Parathyroid adenoma (tissue), 2 donors: Measurements from ENCODE around the gene CDON.

Source experiments
- H2AFZ ChIP-seq: fragments of 300-600 bp; sonication (generic); one replicate; pipeline ENCODE4 v1.7.0; 2017; ENCODE audit warnings: antibody characterized with exemption, mild to moderate bottlenecking
- H3K27ac ChIP-seq: fragments of 300-600 bp; sonication (generic); one replicate; pipeline ENCODE4 v1.7.0; 2017
- H3K27me3 ChIP-seq: fragments of 300-600 bp; sonication (generic); one replicate; pipeline ENCODE4 v1.7.0; 2017; ENCODE audit warnings: low read length; ENCODE audit not compliant: control insufficient read depth, insufficient read depth
- H3K36me3 ChIP-seq: fragments of 300-600 bp; sonication (generic); one replicate; pipeline ENCODE4 v1.7.0; 2017; ENCODE audit warnings: low read length; ENCODE audit not compliant: control insufficient read depth, insufficient read depth
- H3K4me1 ChIP-seq: fragments of 300-600 bp; sonication (generic); one replicate; pipeline ENCODE4 v1.7.0; 2017; ENCODE audit warnings: control low read depth
- H3K4me2 ChIP-seq: fragments of 300-600 bp; sonication (generic); one replicate; pipeline ENCODE4 v1.7.0; 2017; ENCODE audit warnings: low read length
- H3K4me3 ChIP-seq: fragments of 300-600 bp; sonication (generic); one replicate; pipeline ENCODE4 v1.7.0; 2017; ENCODE audit warnings: low read depth, low read length
- H3K79me2 ChIP-seq: fragments of 300-600 bp; sonication (generic); one replicate; pipeline ENCODE4 v1.7.0; 2017; ENCODE audit warnings: control low read depth
- H3K9ac ChIP-seq: fragments of 300-600 bp; sonication (generic); one replicate; pipeline ENCODE4 v1.7.0; 2017; ENCODE audit warnings: mild to moderate bottlenecking
- H3K9me3 ChIP-seq: fragments of 300-600 bp; sonication (generic); one replicate; pipeline ENCODE4 v1.7.0; 2017; ENCODE audit warnings: low read length; ENCODE audit not compliant: control insufficient read depth
- TF ChIP-seq, protein P1 (sequence below): fragments of 300-600 bp; sonication (generic); IDR thresholded peaks from one replicate; pipeline ENCODE4 v1.7.0; 2017; ENCODE audit warnings: antibody characterized with exemption, mild to moderate bottlenecking
- donor health status: primary hyperparathyroidism.

Gene CDON

DNA sequence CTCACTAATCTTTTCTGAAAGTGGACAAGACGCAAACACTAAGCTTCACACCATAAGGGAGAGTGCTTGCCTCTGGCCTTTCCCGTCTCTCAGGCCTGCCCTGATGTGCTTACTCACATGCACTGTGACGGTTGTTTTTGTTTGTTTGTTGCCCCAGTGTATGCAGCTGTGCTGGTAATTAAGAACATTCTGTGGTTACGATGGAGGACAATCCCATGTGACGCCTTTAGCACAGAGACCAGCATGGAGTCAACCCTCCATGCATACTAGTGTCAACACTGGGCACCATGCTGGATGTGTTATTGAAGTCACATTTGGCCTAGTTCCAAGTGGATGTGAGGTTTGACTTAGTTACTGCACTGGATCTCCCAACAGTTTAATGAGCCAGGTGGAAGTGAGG lies 27.8 kb upstream of the CDON start:
- H3K79me2 ChIP-seq = no peaks in the 10 kb centered on the region
- no peak overlapping the region for H3K9ac ChIP-seq
- TF ChIP-seq, protein P1, sequence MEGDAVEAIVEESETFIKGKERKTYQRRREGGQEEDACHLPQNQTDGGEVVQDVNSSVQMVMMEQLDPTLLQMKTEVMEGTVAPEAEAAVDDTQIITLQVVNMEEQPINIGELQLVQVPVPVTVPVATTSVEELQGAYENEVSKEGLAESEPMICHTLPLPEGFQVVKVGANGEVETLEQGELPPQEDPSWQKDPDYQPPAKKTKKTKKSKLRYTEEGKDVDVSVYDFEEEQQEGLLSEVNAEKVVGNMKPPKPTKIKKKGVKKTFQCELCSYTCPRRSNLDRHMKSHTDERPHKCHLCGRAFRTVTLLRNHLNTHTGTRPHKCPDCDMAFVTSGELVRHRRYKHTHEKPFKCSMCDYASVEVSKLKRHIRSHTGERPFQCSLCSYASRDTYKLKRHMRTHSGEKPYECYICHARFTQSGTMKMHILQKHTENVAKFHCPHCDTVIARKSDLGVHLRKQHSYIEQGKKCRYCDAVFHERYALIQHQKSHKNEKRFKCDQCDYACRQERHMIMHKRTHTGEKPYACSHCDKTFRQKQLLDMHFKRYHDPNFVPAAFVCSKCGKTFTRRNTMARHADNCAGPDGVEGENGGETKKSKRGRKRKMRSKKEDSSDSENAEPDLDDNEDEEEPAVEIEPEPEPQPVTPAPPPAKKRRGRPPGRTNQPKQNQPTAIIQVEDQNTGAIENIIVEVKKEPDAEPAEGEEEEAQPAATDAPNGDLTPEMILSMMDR = no peak
- H3K9me3 ChIP-seq = no peaks in the 10 kb centered on the region
- no peak overlapping the region for H2AFZ ChIP-seq
- no peak overlapping the region for H3K27ac ChIP-seq
- H3K36me3 ChIP-seq = no peaks in the 10 kb centered on the region
- no peaks in the 10 kb centered on the region for H3K4me1 ChIP-seq
- no peak overlapping the region for H3K4me2 ChIP-seq
- no peaks in the 10 kb centered on the region for H3K27me3 ChIP-seq
- no peak overlapping the region for H3K4me3 ChIP-seq

DNA sequence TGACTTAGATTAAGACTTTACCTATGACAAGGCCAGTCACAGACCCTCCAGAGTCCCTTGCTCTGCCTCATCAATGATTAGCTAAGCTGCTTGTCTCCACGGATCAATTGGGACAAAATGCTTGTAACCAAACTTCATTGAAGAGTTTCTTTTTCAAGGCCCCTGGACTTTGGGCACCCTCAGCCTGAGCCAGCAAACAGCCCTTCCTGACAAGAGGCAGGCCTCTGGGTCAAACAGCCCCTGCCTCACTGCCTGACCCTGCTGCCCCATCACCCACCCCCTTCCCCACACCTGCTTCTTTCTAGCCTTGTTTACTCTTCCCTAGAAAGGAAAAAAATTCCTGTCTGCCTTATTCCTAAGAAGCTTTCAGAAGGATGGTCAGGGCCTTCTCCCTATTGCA lies 26.3 kb upstream of the CDON start:
- H3K9ac ChIP-seq = no peak overlapping the region
- no peak overlapping the region for H3K4me2 ChIP-seq
- H3K9me3 ChIP-seq = no peaks in the 10 kb centered on the region
- TF ChIP-seq, protein P1 = no peak
- no peak overlapping the region for H3K4me3 ChIP-seq
- no peaks in the 10 kb centered on the region for H3K27me3 ChIP-seq
- H3K79me2 ChIP-seq = no peaks in the 10 kb centered on the region
- no peak overlapping the region for H3K27ac ChIP-seq
- H2AFZ ChIP-seq = no peak overlapping the region
- H3K36me3 ChIP-seq = no peaks in the 10 kb centered on the region
- H3K4me1 ChIP-seq = no peaks in the 10 kb centered on the region

DNA sequence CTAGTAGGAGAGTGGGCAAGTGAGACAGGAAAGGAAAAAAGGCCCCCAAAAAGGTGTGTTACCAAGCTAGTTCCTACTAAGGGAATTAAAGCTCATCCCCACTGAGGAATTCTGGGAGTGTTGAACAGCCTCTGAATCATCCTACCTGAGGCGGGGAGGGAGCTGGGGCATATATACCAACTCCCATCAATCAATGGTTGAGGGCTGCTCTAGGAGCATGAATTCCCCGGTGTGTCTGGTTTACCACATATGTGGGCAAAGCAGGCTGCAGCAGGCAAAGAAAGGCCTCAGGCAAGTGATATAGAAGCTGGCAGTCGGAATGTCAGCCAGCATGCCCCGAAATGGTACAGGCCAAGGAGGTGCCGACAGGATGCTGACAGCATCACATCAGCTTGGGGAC lies 23.6 kb upstream of the CDON start:
- no peak overlapping the region for H3K4me3 ChIP-seq
- H3K9ac ChIP-seq = no peak overlapping the region
- no peak overlapping the region for H2AFZ ChIP-seq
- H3K36me3 ChIP-seq = no peaks in the 10 kb centered on the region
- no peaks in the 10 kb centered on the region for H3K4me1 ChIP-seq
- H3K27me3 ChIP-seq = no peaks in the 10 kb centered on the region
- H3K9me3 ChIP-seq = no peaks in the 10 kb centered on the region
- no peak overlapping the region for H3K27ac ChIP-seq
- no peak overlapping the region for H3K4me2 ChIP-seq
- TF ChIP-seq, protein P1 = no peak
- no peaks in the 10 kb centered on the region for H3K79me2 ChIP-seq

DNA sequence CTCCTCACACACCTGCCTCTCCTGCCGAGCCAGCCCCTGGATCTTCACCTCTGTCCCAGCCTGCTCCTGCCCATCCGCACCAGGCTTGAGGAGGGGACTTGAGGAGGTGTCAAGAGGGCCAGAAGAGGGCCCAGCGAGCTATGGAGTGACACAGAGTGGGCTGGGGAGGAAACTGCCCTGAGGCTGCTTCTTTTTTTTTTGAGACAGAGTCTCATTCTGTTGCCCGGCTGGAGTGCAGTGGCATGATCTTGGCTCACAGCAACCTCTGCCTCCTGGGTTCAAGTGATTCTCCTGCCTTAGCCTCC lies 21.9 kb upstream of the CDON start:
- Histone ChIP-seq H3K9ac (no peak overlapping the region), H3K36me3 (no peaks in the 10 kb centered on the region), H3K4me3 (no peak overlapping the region), H3K27me3 (no peaks in the 10 kb centered on the region), H3K4me1 (peaks cover 5% of the 10 kb centered on the region), H3K9me3 (no peaks in the 10 kb centered on the region), H3K27ac (no peak overlapping the region), H3K79me2 (no peaks in the 10 kb centered on the region), H2AFZ (no peak overlapping the region), H3K4me2 (no peak overlapping the region)
- TF ChIP-seq, protein P1 = no peak

DNA sequence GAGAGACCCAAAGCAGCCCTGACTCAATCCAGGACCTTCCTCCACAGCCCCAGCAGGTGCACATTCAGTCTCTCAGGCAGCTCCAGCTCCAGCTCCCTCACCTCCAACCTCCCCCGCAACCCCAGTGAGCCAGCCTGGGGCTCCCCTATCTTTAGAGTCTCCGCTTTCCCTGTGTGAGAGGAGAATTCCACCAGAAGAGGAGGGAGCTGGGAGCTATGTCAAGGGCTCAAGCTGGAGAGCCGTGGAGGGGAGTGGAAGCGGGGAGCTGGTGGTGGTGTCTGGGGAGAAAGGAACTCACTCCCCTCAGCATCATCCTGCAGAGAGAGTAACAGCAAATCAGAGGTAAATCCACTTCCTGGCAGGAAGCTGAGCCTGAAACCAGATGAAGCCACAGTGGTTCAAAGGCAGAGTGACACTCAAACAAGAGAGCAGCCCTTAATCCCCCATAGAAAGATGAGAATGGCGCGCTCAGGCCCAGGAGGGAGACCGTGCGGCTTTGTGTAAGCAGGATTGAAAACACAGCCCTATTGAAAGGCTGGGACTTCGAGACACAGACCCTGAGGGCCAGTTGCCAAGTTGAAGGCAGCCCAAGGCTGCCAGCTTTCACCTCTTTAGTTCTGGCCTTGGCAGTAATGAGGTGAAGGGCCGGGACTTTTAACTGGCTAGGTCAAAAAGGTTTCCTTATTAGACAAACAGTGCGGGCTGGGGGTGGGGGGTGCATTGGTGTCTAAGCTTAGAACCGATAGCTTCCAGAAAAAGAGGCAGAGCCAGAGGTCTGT lies 21.4 kb upstream of the CDON start:
- H3K27ac ChIP-seq = no peak overlapping the region
- peaks cover 5% of the 10 kb centered on the region for H3K4me1 ChIP-seq
- no peaks in the 10 kb centered on the region for H3K27me3 ChIP-seq
- no peak overlapping the region for H3K4me3 ChIP-seq
- no peaks in the 10 kb centered on the region for H3K36me3 ChIP-seq
- H3K9ac ChIP-seq = no peak overlapping the region
- no peak overlapping the region for H2AFZ ChIP-seq
- TF ChIP-seq, protein P1 = no peak
- H3K4me2 ChIP-seq = no peak overlapping the region
- no peaks in the 10 kb centered on the region for H3K9me3 ChIP-seq
- no peaks in the 10 kb centered on the region for H3K79me2 ChIP-seq
